ENCODE measurements around the gene CATSPER1.

DNA sequence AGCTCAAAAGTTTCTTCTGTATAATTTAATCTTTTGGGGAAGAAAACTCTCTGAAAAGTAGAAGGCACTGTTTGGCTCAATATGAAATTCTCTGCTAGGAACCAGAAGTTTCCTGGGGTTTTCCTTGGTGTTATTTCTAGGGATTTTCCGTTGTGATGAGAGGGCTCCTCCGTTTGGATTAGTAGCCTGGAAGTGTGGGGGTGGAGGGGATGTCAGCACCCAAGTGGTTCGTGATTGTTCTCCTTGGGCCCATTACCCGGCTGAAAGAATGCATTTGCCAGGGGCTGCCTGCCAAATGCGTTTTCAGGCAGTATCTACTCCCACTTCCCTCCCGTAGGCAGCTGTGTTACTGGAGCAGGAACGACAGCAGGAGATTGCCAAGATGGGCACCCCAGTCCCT lies 30.2 kb upstream of the CATSPER1 start:
- TF ChIP-seq, protein P1, sequence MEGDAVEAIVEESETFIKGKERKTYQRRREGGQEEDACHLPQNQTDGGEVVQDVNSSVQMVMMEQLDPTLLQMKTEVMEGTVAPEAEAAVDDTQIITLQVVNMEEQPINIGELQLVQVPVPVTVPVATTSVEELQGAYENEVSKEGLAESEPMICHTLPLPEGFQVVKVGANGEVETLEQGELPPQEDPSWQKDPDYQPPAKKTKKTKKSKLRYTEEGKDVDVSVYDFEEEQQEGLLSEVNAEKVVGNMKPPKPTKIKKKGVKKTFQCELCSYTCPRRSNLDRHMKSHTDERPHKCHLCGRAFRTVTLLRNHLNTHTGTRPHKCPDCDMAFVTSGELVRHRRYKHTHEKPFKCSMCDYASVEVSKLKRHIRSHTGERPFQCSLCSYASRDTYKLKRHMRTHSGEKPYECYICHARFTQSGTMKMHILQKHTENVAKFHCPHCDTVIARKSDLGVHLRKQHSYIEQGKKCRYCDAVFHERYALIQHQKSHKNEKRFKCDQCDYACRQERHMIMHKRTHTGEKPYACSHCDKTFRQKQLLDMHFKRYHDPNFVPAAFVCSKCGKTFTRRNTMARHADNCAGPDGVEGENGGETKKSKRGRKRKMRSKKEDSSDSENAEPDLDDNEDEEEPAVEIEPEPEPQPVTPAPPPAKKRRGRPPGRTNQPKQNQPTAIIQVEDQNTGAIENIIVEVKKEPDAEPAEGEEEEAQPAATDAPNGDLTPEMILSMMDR (IDR thresholded peaks at IDR 0.05 in 8 of 11, conservative IDR thresholded peaks at IDR 0.05 in 3 of 11): no peak
- TF ChIP-seq POLR2AphosphoS5 (IDR thresholded peaks at IDR 0.05): no peak
